LNCaP clone FGC (cell line): ENCODE results near the gene KCND3.
A peak's percentile ranks its signal among the peaks of the same experiment; 100 is the strongest.
"Not testable (repeated sequence)": the region's sequence is repeated elsewhere in the genome, so short reads cannot be mapped to it uniquely, and the experiment has no call there.

ENCODE experiments used
- DNase-seq: peaks from one replicate; pipeline ENCODE4 v3.0.0-alpha.2; 2011; ENCODE audit warnings: low read depth
- H3K4me3 ChIP-seq: 2 replicates; pipeline ENCODE4 v1.5.1; 2011; ENCODE audit warnings: mild to moderate bottlenecking, low read depth, low read length, control low read depth
- CTCF ChIP-seq: IDR thresholded peaks from 2 replicates; pipeline ENCODE4 v1.5.1; 2012; ENCODE audit warnings: mild to moderate bottlenecking; ENCODE audit not compliant: control insufficient read depth, insufficient read depth; ENCODE audit errors: extremely low read depth

The KCND3 gene

GRCh38 chr1:111747282-111747734, 242.2 kb downstream of the KCND3 start:
- H3K4me3 ChIP-seq: no peak overlapping the region
- DNase-seq: peak; percentile 53
- peak; percentile 68 for TF ChIP-seq CTCF

DNA sequence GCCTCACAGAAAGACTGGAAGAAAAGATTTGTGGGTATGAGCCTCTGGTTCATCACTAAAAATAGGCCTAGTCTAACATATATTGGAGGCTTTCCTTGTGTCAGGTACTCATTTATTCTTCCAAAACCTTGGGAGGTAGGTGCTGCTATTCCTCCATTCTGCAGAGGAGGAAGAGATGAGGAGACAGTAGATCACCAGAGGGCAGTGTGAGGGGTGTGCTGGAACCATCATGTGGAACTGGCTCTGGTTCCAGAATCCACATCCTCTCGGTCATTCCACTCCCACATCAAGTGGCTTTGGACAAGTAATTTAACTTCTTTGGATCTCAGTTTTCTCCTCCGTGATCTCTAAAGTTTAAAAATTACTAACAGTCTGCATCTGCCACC, 242.9 kb downstream of the KCND3 start:
- no peak for TF ChIP-seq CTCF
- H3K4me3 ChIP-seq: no peak overlapping the region
- no peak for DNase-seq

DNA sequence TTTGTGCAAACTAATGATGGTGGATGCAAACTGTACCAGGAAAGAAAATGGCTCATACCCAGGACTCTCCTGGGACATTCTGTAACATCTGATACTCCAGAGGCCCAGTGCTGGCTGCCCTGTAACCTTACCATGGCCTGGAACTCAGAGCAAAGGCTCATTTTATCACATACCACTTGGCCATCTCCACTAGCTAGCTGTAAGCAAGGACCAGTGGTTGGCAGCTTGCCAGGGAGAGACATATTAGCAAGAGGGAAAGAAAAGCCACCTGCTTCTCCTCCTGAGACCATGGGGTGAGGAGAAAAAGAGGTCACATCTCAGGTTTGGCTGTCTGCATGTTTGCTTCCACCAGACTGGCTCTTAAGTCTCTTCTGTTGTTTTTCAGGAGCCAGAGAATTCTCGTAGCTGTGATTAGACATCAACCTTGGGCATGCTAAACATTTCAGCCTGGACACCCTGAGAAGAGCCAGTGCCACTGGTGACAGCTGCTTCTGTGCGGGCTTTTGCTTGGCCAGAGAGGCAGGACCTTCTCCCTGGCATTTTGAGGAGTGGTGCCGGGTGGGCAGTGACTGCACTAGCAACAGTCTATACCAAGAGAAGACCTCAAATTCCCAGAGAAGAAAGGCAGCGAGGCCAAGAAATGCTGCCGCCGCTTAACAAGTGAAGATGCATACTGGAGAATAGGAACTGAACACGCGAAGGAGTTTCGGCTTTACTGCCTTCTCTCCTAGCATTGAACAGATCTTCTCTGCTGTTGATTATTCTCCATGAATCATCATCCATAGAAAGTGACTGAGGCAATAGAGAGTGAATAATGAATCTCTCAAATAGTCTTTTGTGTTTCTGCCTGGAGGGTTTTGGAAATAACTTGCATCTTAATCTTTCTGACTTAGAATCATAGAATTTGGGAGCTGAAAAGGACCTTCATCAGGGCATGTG, 243.5 kb downstream of the KCND3 start:
- no peak for TF ChIP-seq CTCF
- no peak overlapping the region for H3K4me3 ChIP-seq
- DNase-seq: no peak

DNA sequence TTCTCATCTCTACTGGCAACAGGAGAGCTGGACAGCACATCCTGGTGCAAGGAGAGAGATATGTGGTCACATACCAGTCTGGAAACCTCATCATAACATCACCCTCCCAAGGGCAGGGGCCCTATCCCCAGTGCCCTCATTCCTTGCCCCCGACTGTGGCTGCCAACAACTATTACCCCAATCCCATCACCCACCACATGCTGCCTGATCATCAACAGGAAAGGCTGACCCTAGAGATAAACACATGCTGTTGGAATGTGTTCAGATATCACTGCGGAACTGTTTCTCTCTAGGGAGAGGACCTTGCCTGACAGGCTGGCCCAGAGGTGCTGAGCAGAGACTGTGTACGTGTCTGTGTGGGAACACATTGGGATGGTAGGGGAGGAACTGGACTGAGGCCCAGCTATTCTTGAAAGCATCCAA, 245.8 kb downstream of the KCND3 start:
- no peak for DNase-seq
- no peak for TF ChIP-seq CTCF
- no peak overlapping the region for H3K4me3 ChIP-seq

- no peak for DNase-seq
- no peak for TF ChIP-seq CTCF
- no peak overlapping the region for H3K4me3 ChIP-seq
Observed at GRCh38 chr1:111742938-111743549, 246.4 kb downstream of the KCND3 start.

- DNase-seq: not testable (repeated sequence)
Observed at GRCh38 chr1:111742292-111742691, 247.2 kb downstream of the KCND3 start.

DNA sequence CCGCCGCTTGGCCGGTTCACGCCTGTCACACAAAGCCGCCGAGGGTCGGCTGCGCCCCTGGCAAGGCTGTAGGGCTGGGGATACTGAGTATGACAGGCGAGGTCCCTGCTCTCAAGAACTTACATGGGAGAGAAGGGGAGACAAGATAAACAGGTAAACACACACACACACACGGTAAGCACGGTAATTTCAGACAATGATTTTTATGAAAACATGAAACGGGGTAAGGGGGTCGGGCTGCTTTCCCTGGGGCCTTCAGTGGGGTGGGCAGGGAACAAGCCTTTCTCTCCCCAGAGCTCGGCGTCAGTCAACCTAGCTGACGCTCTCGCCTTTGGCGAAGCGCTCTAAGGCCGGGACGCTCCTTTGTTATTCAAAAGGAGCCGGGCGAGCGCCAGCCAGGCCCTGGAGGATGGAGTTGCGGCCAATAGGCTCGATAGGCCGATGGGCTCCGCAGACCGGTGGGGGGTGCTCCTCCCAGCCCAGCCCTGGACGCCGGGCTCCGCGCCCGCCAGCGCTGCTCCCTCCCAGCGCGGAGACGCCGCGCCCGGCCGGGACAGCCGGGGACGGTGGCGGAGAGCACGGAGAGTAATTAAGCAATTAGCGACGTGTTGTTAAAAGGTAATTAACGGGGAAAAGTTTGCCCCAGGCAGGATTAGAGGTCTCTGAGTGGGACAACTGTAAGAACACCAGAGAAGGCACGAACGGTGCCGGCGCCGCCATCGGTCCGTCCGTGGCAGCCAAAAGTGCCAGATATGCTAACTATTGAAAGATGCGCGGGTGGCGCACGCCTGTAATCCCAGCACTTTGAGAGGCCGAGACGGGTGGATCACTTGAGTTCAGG, 249.3 kb downstream of the KCND3 start:
- DNase-seq: no peak
- TF ChIP-seq CTCF: peak; percentile 15; the same call in 1 of the 2 replicates

More at GRCh38 chr1:111742292-111742691, 247.2 kb downstream of the KCND3 start:
- not testable (repeated sequence) for H3K4me3 ChIP-seq

More for the DNA sequence above, 249.3 kb downstream of the KCND3 start:
- peak overlapping the region; percentile 62 for H3K4me3 ChIP-seq
